Measurements from ENCODE around the gene CARD11. TPM values are rescaled to one million over a fixed set of nuclear protein-coding genes. Genes with fewer than 3 reads are reported as not detected.

Gene CARD11
- total RNA-seq = 0.49 TPM in 1 of 2 replicates, not detected in the other

DNA sequence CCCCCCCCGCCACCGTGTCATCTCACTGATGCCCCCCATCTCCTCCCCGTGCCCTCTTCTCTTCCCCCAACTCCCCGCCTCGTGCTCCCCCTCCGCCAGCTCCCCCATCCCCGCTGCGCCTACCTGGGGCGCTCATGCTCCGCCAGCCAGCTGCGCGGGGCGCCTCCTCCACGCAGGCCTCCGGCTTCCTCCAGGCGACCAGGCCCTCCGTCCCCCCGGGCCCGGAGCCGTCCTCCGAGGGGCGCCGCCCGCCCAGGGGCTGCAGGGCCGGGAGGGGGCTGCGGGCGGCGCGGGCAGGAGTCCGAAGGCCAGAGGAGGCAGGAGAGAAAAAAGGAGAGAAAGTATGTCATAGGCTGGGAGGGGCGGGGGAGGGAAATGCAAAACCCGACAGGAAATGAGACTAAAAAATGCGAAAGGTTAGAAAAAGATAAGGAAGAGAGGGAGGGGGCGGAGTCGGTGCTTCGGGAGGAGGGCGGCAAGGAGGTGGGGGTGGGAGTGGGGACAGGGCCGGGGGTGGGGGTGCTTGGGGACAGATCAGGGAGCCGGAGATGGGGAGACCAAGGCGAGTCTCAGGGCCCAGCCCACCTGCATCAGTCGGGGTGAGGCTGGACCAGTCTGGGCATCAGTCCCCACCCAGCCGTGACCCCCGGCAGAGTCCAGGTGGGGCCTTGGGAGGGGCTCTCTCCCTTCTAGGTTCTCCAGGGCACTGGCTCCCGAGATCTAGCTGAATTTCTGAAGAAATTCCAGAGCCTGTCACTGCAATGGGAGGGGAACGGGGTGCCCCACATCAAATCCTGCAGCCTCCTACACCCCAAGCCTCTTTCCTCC, at the start of gene CARD11:
Gene CARD11 (minus strand): TSS at position 324 of the 828 bp plus-strand sequence. CDS start 85,361 bp downstream, outside the sequence.

Other genes starting within 250 kb of the CARD11 start
- 33.6 and 37.7 TPM in 2 replicates for gene GNA12, start 199.6 kb downstream of the CARD11 start, total RNA-seq